Activated CD8-positive, alpha-beta T cell treated with anti-CD3 and anti-CD28 coated beads for 36 hours (primary cell): ENCODE measurements around the gene ATG2B. TPM values are rescaled to one million over a fixed set of nuclear protein-coding genes. Genes with fewer than 3 reads are reported as not detected.
"Not testable (repeated sequence)": the region's sequence is repeated elsewhere in the genome, so short reads cannot be mapped to it uniquely, and the experiment has no call there.

Source experiments
- ATAC-seq: fragments of 200-7000 bp; cut with Tn5 transposase; one replicate; pipeline ENCODE4 v1.10.0; 2021; ENCODE audit warnings: mild to moderate bottlenecking, moderate library complexity
- CTCF ChIA-PET: fragments of 350-600 bp; sonication (Branson Sonifier 250); formaldehyde crosslinking; loops from one replicate; lab custom pipeline; 2021; ENCODE audit warnings: antibody characterized with exemption; lab: Charles Lee
- POLR2A ChIA-PET: fragments of 350-600 bp; sonication (Branson Sonifier 250); formaldehyde crosslinking; loops from one replicate; lab custom pipeline; 2021; ENCODE audit warnings: antibody characterized with exemption; lab: Charles Lee
- DNase-seq: peaks from one replicate; pipeline ENCODE4 v3.0.0-alpha.2; 2020
- H3K27ac Mint-ChIP-seq: one replicate; pipeline ENCODE4 v1.8.0; 2021; ENCODE audit warnings: mild to moderate bottlenecking, mixed read lengths
- H3K27me3 Mint-ChIP-seq: one replicate; pipeline ENCODE4 v1.8.0; 2021; ENCODE audit warnings: mixed read lengths
- H3K36me3 Mint-ChIP-seq: one replicate; pipeline ENCODE4 v1.8.0; 2021; ENCODE audit warnings: low read depth, mixed read lengths
- H3K4me1 Mint-ChIP-seq: one replicate; pipeline ENCODE4 v1.8.0; 2021; ENCODE audit warnings: low read depth, mixed read lengths
- H3K4me3 Mint-ChIP-seq: one replicate; pipeline ENCODE4 v1.8.0; 2021; ENCODE audit warnings: mild to moderate bottlenecking, moderate library complexity, mixed read lengths
- H3K9me3 Mint-ChIP-seq: one replicate; pipeline ENCODE4 v1.8.0; 2021; ENCODE audit warnings: mixed read lengths
- CTCF ChIP-seq: fragments of 200-600 bp; IDR thresholded peaks from one replicate; pipeline ENCODE4 v1.8.0; 2022; ENCODE audit warnings: antibody characterized with exemption, mild to moderate bottlenecking
- intact Hi-C: fragments of 100-400 bp; cut with micrococcal nuclease; formaldehyde crosslinking; loops from one replicate; pipeline ENCODE4 v1.10.0; 2022
- total RNA-seq, 2 experiments: library from RNA; stranded (reverse); gene quantifications; one replicate each; pipeline ENCODE4 v1.2.3, GENCODE V29; 2021

ATG2B gene
- total RNA-seq, 2 experiments from 2014 or later = 12.9 to 13.3 TPM

DNA sequence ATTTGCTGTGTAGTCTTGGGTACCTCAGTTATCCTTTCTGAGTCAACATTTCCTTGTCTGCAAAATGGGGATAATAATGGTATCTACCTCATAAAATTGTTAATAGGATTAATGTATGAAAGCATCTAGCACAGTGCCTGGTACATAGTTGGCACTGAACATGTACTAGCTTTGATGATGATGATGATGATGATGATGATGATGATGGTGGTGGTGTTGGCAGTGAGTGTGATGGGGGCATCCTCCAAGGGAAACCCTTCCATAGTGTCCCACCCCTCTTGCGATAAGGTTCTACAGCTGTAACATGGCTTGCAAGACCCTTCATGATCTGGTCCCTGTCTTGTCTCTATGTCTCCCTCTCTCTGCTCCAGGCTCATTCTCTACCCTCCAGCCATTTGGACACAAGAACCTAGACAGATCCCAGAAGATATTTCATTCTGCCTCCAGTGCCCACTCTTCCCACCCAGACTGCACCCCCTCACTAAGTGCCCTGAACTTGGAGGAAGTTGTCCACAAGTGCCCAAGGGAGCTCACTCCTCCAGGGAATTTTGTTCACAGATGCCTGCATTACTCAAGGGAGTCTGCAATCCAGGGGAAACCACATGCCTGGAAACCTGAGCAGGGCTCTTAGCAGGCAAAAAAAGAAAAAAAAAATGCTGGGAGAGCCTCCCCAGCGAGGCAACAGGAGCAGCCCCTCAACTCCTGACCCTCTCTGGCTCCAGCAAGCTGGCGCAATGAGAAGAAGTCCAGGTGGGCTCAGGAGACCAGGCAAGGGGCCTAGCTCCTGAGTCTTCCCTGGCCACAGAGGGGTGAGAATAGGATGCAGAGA, 117.2 kb downstream of the ATG2B start:
- H3K36me3 Mint-ChIP-seq = no peaks in the 10 kb centered on the region
- intact Hi-C loops = no loop called here
- no peaks in the 10 kb centered on the region for H3K9me3 Mint-ChIP-seq
- no peak for ATAC-seq
- ChIA-PET POLR2A (no interaction called here), CTCF (no interaction called here)
- peaks cover 9% of the 10 kb centered on the region for H3K27me3 Mint-ChIP-seq
- no peaks in the 10 kb centered on the region for H3K4me1 Mint-ChIP-seq
- H3K4me3 Mint-ChIP-seq = no peak overlapping the region
- TF ChIP-seq CTCF = no peak
- DNase-seq = no peak
- H3K27ac Mint-ChIP-seq = no peak overlapping the region

- H3K4me3 Mint-ChIP-seq, H3K27me3 Mint-ChIP-seq, H3K36me3 Mint-ChIP-seq, intact Hi-C loops, H3K9me3 Mint-ChIP-seq, ATAC-seq, H3K4me1 Mint-ChIP-seq, DNase-seq, POLR2A ChIA-PET, CTCF ChIA-PET, H3K27ac Mint-ChIP-seq: not testable (repeated sequence)
Observed at GRCh38 chr14:96245074-96245473, 118.1 kb downstream of the ATG2B start.

DNA sequence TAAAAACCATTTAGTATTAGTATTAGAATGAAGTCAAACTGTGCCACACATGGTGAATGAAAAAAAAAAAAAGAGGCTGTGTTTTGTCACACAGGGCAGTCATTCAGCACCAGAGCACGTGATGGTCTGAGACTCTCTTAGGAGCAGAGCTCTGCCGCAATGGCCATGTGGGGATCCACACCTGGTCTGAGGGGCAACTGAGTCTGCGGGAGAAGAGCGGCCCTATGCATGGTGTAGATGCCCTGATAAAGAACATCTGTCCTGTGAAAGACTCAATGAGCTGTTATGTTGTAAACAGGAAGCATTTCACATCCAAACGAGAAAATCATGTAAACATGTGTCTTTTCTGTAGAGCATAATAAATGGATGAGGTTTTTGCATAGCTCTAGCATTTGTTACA, 119.4 kb downstream of the ATG2B start:
- H3K36me3 Mint-ChIP-seq = no peaks in the 10 kb centered on the region
- no peak for TF ChIP-seq CTCF
- peaks cover 12% of the 10 kb centered on the region for H3K27me3 Mint-ChIP-seq
- H3K27ac Mint-ChIP-seq = no peak overlapping the region
- intact Hi-C loops = no loop called here
- CTCF ChIA-PET = no interaction called here
- H3K4me1 Mint-ChIP-seq = no peaks in the 10 kb centered on the region
- ATAC-seq (no peak), DNase-seq (no peak)
- POLR2A ChIA-PET = no interaction called here
- H3K9me3 Mint-ChIP-seq = no peaks in the 10 kb centered on the region
- H3K4me3 Mint-ChIP-seq = no peak overlapping the region

DNA sequence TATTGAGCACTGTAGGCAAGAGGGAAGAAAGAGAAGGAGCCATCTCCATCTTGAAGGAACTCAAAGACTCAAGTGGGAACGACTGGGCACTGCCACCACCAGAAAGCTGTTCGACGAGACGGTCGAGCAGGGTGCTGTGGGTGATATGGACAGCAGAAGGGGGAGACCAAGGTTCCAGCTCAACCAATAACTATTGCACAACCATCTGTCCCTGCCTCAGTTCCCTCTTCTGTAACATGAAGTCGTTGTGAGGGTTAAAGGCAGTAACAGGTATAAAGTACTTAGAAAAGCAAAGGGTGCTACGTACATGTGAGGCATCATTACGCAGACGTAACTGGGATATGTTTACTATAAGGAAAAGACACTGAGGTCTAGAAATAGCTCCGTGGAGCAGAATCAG, 121.0 kb downstream of the ATG2B start:
- no peak for TF ChIP-seq CTCF
- Mint-ChIP-seq H3K4me3 (no peak overlapping the region), H3K27ac (no peak overlapping the region), H3K27me3 (peaks cover 9% of the 10 kb centered on the region), H3K36me3 (no peaks in the 10 kb centered on the region), H3K4me1 (no peaks in the 10 kb centered on the region), H3K9me3 (no peaks in the 10 kb centered on the region)
- DNase-seq (no peak), ATAC-seq (no peak)
- ChIA-PET CTCF (no interaction called here), POLR2A (no interaction called here)
- intact Hi-C loops = no loop called here

DNA sequence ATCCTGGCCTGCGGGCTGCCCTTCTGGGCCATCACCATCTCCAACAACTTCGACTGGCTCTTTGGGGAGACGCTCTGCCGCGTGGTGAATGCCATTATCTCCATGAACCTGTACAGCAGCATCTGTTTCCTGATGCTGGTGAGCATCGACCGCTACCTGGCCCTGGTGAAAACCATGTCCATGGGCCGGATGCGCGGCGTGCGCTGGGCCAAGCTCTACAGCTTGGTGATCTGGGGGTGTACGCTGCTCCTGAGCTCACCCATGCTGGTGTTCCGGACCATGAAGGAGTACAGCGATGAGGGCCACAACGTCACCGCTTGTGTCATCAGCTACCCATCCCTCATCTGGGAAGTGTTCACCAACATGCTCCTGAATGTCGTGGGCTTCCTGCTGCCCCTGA, 122.5 kb downstream of the ATG2B start:
- TF ChIP-seq CTCF = no peak
- intact Hi-C loops = no loop called here

More for the DNA sequence above, 122.5 kb downstream of the ATG2B start:
- Mint-ChIP-seq H3K36me3 (no peaks in the 10 kb centered on the region), H3K4me1 (no peaks in the 10 kb centered on the region), H3K4me3 (no peak overlapping the region), H3K27ac (no peak overlapping the region), H3K27me3 (peaks cover 7% of the 10 kb centered on the region), H3K9me3 (no peaks in the 10 kb centered on the region)
- DNase-seq (no peak), ATAC-seq (no peak)
- CTCF ChIA-PET = no interaction called here
- POLR2A ChIA-PET = no interaction called here
